Tibial nerve (tissue), 4 donors: Measurements from ENCODE around the gene DHRSX. TPM values are rescaled to one million over a fixed set of nuclear protein-coding genes. Genes with fewer than 3 reads are reported as not detected.

Experiments
- DNase-seq, 2 donors: peaks; one replicate each; pipeline ENCODE4 v3.0.0-alpha.2; 2019; ENCODE audit warnings: low spot score in 2 of 2
- H3K27ac ChIP-seq, 4 donors: fragments of 200-600 bp; sonication (generic) in 3 of 4; one replicate each; pipeline ENCODE4 v1.5.1; 2017 to 2019; ENCODE audit warnings: mild to moderate bottlenecking in 1 of 4
- H3K27me3 ChIP-seq, 2 donors: fragments of 200-600 bp; sonication (generic) in 1 of 2; one replicate each; pipeline versions ENCODE4 v1.5.1 to v1.6.0; 2017 to 2019
- H3K36me3 ChIP-seq, 3 donors: fragments of 200-600 bp; sonication (generic); one replicate each; pipeline ENCODE4 v1.5.1; 2018 to 2019
- H3K4me1 ChIP-seq, 4 donors: fragments of 200-600 bp; sonication (generic) in 3 of 4; one replicate each; pipeline ENCODE4 v1.5.1; 2017 to 2019
- H3K4me3 ChIP-seq, 4 donors: fragments of 200-600 bp; sonication (generic) in 3 of 4; one replicate each; pipeline ENCODE4 v1.5.1; 2017 to 2019; ENCODE audit warnings: mild to moderate bottlenecking in 1 of 4, moderate library complexity in 1 of 4
- H3K9me3 ChIP-seq, 4 donors: fragments of 200-600 bp; sonication (generic) in 3 of 4; one replicate each; pipeline ENCODE4 v1.5.1; 2017 to 2019
- CTCF ChIP-seq, 5 experiments: fragments of 200-600 bp in 3 of 5; fragments of 450-650 bp in 2 of 5; sonication (generic) in 3 of 5; IDR thresholded peaks; one replicate each; pipeline ENCODE4 v1.5.1; 2016 to 2019; ENCODE audit warnings: antibody characterized with exemption in 5 of 5, mild to moderate bottlenecking in 3 of 5, moderate library complexity in 2 of 5
- EP300 ChIP-seq, 2 donors: sonication (generic); formaldehyde crosslinking; IDR thresholded peaks; one replicate each; pipeline ENCODE4 v1.6.1; 2017; ENCODE audit warnings: antibody characterized with exemption in 2 of 2, mild to moderate bottlenecking in 1 of 2
- POLR2A ChIP-seq, 2 donors: fragments of 450-650 bp; IDR thresholded peaks; one replicate each; pipeline ENCODE4 v1.6.1; 2017; ENCODE audit warnings: antibody characterized with exemption in 2 of 2, mild to moderate bottlenecking in 2 of 2, moderate library complexity in 2 of 2
- WGBS, 2 donors: methylation state at CpG; one replicate each; pipeline ENCODE4 v1.1.5; 2018; 5-methylcytosine and 5-hydroxymethylcytosine counted together
- total RNA-seq, 4 donors: library from RNA; depleted of rRNA; stranded (reverse); fragments of >200 nt; gene quantifications; one replicate each; pipeline ENCODE4 v1.1.0, GENCODE V29; 2016

The DHRSX gene
- total RNA-seq: 10 to 100 TPM; 20.3 to 44.3 (median 31.7) TPM

DNA sequence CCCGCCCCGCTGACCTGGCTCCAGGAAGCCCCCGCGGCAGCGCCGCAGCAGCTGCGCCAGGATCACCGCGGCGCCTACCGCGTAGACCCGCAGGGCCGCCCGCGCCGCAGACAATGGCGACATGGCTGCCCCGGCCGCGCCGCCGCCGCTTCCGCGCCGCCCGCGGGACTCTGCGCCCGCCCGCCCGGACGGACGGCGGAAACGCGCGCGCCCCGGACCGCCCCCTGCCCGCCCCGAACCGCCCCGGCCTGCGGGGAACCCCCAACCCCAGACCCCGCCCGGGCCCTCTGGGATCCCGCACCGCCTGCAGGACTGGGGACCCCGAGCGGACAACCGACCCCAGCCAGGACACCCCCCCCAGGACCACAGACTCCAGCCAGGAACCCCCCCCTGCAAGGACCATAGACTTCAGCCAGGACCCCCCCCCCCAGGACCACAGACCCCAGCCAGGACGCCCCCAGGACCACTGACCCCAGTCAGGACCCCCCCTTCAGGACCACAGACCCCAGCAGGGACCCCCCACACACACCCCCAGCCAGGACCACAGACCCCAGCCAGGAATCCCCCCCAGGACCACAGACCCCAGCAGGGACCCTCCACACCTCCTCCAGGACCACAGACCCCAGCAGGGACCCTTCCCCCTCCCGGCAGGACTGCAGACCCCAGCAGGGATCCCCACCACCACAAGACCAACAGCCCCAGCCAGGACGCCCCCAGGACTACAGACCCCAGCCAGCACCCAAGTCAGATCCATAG is at the start of gene DHRSX, which contains the start of gene ZBED1:
Gene DHRSX, minus strand, starts transcription at position 174 of the 756 bp plus-strand sequence. Its CDS starts 51 bp downstream, at position 123.
Gene ZBED1, minus strand, starts transcription at position 174 of the 756 bp plus-strand sequence. CDS start 10,257 bp downstream, outside the sequence.
- no peaks in the 10 kb centered on the region for H3K36me3 ChIP-seq
- no peak for TF ChIP-seq POLR2A (IDR thresholded peaks at IDR 0.05)
- H3K9me3 ChIP-seq: no peaks in the 10 kb centered on the region
- peaks cover 0 to 30% (median 25%) of the 10 kb centered on the region in 4 donors for H3K4me1 ChIP-seq
- WGBS, 2 donors: 2 to 67% methylated on average over 1 to 10 of the region's 57 CpGs
- H3K27ac ChIP-seq: peak within 1 kb of the TSS; percentile 88 to 98 (median 94)
- H3K4me3 ChIP-seq: peak within 1 kb of the TSS; percentile 60 to 96 (median 68)
- H3K27me3 ChIP-seq: peaks cover 0 to 2% of the 10 kb centered on the region in 2 donors
- no peak for DNase-seq

DNA sequence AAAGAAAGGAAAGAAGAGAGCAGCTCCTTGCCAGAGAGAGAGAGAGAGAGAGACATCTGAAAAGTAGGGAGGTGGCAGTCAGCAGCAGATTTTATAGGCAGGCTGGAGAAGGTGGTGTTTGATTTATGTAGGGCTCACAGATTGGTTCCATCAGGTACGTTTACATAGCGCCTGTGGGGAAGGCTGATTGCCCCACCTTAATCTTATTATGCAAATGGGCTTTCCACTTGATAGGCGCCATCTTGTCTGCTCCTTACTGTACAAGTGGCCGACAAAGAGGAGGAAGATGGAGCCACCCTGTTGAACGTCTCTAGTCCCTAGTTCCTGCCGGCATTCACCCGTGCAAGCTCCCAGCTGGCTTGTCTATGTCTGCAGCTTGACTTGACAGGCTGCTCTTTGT is 49.1 kb upstream of the DHRSX start:
- WGBS, 2 donors: 44 to 51% methylated on average over 7 of the region's 7 CpGs
- Histone ChIP-seq H3K4me3 (no peak overlapping the region), H3K36me3 (no peaks in the 10 kb centered on the region), H3K4me1 (peaks cover 0 to 21% (median 0%) of the 10 kb centered on the region in 4 donors), H3K27me3 (no peaks in the 10 kb centered on the region), H3K9me3 (no peaks in the 10 kb centered on the region), H3K27ac (no peak overlapping the region)
- TF ChIP-seq POLR2A (IDR thresholded peaks at IDR 0.05) (no peak), EP300 (IDR thresholded peaks at IDR 0.05) (no peak), CTCF (IDR thresholded peaks at IDR 0.05) (no peak)
- DNase-seq: no peak

DNA sequence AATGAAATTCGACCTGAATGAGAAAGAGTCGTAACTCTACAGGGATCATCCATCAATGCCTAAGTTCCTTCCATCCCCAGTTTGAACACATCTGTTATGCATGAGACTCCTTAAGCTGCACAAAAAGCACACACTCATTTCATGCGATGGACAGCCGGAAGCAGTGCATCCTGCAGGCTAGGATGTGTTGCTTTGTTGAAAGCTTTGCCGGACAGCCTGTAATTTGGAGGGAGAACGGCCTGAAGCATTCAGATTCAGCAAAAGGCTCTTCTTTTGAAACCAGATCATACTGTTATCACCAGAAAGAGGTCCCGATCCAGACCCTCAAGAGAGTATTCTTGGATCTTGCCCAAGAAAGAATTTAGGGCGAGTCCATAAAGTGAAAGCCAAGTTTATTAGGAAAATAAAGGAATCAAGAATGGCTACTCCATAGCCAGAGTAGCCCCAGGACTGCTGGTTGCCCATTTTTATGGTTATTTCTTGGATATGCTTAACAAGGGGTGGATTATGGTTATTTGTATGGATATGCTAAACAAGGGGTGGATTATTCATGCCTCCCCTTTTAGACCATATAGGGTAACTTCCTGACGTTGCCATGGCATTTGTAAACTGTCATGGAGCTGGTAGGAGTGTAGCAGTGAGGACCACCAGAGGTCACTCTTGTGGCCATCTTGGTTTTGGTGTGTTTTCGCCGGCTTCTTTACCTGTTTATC is 48.1 kb upstream of the DHRSX start:
- H3K4me3 ChIP-seq: no peak overlapping the region
- H3K36me3 ChIP-seq: no peaks in the 10 kb centered on the region
- no peak for DNase-seq
- TF ChIP-seq CTCF (IDR thresholded peaks at IDR 0.05) (no peak), POLR2A (IDR thresholded peaks at IDR 0.05) (no peak), EP300 (IDR thresholded peaks at IDR 0.05) (no peak)
- H3K27me3 ChIP-seq: no peaks in the 10 kb centered on the region
- 33 to 47% methylated on average over 11 of the region's 11 CpGs for WGBS, 2 donors
- H3K27ac ChIP-seq: no peak overlapping the region
- peaks cover 0 to 21% (median 0%) of the 10 kb centered on the region in 4 donors for H3K4me1 ChIP-seq
- H3K9me3 ChIP-seq: no peaks in the 10 kb centered on the region

DNA sequence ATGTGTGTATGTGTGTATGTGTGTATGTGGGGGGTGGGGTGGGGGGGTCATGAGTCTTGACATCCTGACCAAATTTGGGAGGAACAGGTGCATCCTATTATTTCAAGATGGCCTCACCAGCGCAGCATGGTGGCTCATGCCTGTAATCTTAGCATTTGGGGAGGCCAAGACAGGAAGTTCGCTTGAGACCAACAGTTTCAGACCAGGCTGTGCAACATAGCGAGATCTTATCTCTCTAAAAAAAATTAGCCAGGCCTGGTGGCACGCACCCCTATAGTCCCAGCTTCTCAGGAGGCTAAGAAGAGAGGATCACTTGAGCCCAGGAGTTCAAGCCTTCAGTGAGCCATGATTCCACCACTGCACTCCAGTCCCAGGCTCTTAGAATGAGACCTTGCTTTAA is 47.0 kb upstream of the DHRSX start:
- TF ChIP-seq EP300 (IDR thresholded peaks at IDR 0.05): no peak
- TF ChIP-seq POLR2A (IDR thresholded peaks at IDR 0.05): no peak
- no peak for TF ChIP-seq CTCF (IDR thresholded peaks at IDR 0.05)
- Histone ChIP-seq H3K4me3 (no peak overlapping the region), H3K9me3 (no peaks in the 10 kb centered on the region), H3K27me3 (no peaks in the 10 kb centered on the region), H3K27ac (no peak overlapping the region), H3K36me3 (no peaks in the 10 kb centered on the region), H3K4me1 (peaks cover 0 to 15% (median 0%) of the 10 kb centered on the region in 4 donors)
- WGBS, 2 donors: 66 to 85% methylated on average over 4 of the region's 4 CpGs
- no peak for DNase-seq

DNA sequence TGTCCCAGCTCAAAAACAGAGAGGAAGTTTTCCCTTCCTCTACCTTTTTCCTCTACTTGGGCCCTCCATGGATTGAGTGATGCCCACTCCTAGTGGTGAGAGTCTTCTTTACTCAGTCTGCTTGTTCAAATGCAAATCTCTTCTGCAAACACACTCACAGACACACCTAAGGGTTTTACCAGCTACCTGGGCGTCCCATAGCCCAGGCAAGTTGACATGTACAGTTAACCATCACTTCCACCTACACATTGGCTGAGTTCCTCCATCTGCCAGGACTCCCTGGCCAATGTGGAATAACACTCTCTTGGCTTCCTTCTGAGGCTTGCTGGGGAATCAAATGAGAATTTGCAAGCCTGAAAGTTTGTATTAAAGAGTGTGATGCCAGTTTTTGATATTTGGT is 45.7 kb upstream of the DHRSX start:
- whole genome bisulfite sequencing, 2 donors: 86 to 100% methylated on average over 1 of the region's 1 CpG
- no peak for DNase-seq
- no peaks in the 10 kb centered on the region for H3K27me3 ChIP-seq
- no peak overlapping the region for H3K4me3 ChIP-seq
- TF ChIP-seq CTCF (IDR thresholded peaks at IDR 0.05) (no peak), POLR2A (IDR thresholded peaks at IDR 0.05) (no peak), EP300 (IDR thresholded peaks at IDR 0.05) (no peak)
- peaks cover 0 to 7% (median 0%) of the 10 kb centered on the region in 4 donors for H3K4me1 ChIP-seq
- H3K27ac ChIP-seq: no peak overlapping the region
- H3K9me3 ChIP-seq: no peaks in the 10 kb centered on the region
- no peaks in the 10 kb centered on the region for H3K36me3 ChIP-seq
